ENCODE data around the gene DDIAS.
A peak's percentile ranks its signal among the peaks of the same experiment; 100 is the strongest.
"Not testable (repeated sequence)": the region's sequence is repeated elsewhere in the genome, so short reads cannot be mapped to it uniquely, and the experiment has no call there.

The DDIAS gene, protein sequence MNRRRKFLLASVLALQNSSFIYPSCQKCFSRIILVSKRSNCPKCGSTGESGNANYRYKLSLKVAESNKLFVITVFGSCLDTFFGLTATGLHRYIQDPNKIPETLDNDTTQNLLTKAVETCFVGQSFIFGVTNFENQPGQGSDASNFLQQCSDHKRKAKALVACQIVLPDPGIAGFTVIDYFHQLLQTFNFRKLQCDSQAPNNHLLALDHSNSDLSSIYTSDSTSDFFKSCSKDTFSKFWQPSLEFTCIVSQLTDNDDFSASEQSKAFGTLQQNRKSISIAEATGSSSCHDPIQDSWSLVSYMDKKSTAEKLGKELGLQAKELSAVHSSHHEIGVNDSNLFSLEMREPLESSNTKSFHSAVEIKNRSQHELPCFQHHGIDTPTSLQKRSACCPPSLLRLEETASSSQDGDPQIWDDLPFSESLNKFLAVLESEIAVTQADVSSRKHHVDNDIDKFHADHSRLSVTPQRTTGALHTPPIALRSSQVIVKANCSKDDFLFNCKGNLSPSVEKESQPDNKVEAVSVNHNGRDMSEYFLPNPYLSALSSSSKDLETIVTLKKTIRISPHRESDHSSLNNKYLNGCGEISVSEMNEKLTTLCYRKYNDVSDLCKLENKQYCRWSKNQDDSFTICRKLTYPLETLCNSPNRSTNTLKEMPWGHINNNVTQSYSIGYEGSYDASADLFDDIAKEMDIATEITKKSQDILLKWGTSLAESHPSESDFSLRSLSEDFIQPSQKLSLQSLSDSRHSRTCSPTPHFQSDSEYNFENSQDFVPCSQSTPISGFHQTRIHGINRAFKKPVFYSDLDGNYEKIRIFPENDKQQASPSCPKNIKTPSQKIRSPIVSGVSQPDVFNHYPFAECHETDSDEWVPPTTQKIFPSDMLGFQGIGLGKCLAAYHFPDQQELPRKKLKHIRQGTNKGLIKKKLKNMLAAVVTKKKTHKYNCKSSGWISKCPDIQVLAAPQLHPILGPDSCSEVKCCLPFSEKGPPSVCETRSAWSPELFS

DNA sequence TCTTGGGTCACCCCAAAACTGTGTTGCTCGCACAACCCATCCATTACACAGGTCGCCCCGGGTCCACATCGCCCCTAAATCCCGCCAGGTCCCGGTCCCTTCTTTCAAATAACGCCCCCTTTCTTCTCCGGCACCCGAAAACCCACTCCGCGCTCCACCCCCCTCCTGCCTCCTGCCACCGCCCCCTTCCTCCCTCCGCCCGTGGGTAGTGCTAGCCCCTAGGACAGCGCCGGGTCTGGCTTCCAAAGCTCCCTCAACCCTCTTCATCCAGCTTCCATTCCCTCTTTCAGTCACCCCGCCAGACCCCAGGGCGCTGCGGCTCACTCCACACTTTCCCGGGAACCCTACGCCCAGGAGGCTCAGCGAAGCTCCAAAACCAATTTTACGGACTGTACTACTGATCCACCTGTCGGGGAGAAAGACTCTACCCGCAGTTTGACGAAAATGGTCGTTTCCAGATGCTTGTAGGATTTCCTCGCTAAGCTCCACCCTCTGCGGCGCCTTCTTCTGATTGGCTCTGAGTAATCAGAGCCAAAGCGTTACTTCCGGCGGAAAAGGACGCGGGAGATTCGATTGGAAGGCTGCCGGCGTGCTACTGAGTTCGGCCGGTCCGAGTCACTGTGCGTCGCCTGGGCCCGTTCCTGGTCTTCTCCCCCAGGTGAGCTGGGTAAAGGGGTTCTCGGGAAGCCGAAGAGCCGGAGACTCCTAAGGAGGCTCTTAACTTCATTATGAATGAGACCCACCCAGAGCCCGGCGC is at the start of gene DDIAS:
TSS of gene DDIAS (plus strand) at position 572 of the 757 bp plus-strand sequence. CDS start 13,003 bp downstream, outside the sequence.
- no peaks in the 10 kb centered on the region for H3F3A ChIP-seq (ENCODE audit: insufficient read depth, low read length)
- H3K9me3 ChIP-seq (ENCODE audit: low read length), result no peaks in the 10 kb centered on the region
- peak within 1 kb of the TSS; percentile 94 for H3K4me3 ChIP-seq (ENCODE audit: low read depth, low read length, poor library complexity, severe bottlenecking)
- no peaks in the 10 kb centered on the region for H3K27me3 ChIP-seq (ENCODE audit: insufficient read depth, low read length)
- H3K9me2 ChIP-seq (ENCODE audit: low read depth, low read length), result no peaks in the 10 kb centered on the region
- H3K27ac ChIP-seq (ENCODE audit: low read depth, low read length, poor library complexity, severe bottlenecking), result peak within 1 kb of the TSS; percentile 48
- H3K79me2 ChIP-seq (ENCODE audit: insufficient read depth, low read length), result peaks cover 44% of the 10 kb centered on the region
- H3K9ac ChIP-seq (ENCODE audit: low read length), result peak within 1 kb of the TSS; percentile 88
- H3K4me1 ChIP-seq (ENCODE audit: insufficient read depth, low read length, severe bottlenecking), result peaks cover 48% of the 10 kb centered on the region
- H3K4me2 ChIP-seq (ENCODE audit: low read length), result peak within 1 kb of the TSS; percentile 97
- no peaks in the 10 kb centered on the region for H4K20me1 ChIP-seq (ENCODE audit: insufficient read depth, low read length)
- H3K36me3 ChIP-seq (ENCODE audit: insufficient read depth, low read length), result no peaks in the 10 kb centered on the region
- TF ChIP-seq, protein P1, sequence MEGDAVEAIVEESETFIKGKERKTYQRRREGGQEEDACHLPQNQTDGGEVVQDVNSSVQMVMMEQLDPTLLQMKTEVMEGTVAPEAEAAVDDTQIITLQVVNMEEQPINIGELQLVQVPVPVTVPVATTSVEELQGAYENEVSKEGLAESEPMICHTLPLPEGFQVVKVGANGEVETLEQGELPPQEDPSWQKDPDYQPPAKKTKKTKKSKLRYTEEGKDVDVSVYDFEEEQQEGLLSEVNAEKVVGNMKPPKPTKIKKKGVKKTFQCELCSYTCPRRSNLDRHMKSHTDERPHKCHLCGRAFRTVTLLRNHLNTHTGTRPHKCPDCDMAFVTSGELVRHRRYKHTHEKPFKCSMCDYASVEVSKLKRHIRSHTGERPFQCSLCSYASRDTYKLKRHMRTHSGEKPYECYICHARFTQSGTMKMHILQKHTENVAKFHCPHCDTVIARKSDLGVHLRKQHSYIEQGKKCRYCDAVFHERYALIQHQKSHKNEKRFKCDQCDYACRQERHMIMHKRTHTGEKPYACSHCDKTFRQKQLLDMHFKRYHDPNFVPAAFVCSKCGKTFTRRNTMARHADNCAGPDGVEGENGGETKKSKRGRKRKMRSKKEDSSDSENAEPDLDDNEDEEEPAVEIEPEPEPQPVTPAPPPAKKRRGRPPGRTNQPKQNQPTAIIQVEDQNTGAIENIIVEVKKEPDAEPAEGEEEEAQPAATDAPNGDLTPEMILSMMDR (IDR thresholded peaks at IDR 0.05; ENCODE audit: low read length), result no peak
- no peak for TF ChIP-seq EZH2 (IDR thresholded peaks at IDR 0.05; ENCODE audit: borderline replicate concordance, low read length)
- peak within 1 kb of the TSS; percentile 45 for H2AFZ ChIP-seq (ENCODE audit: low read length)

DNA sequence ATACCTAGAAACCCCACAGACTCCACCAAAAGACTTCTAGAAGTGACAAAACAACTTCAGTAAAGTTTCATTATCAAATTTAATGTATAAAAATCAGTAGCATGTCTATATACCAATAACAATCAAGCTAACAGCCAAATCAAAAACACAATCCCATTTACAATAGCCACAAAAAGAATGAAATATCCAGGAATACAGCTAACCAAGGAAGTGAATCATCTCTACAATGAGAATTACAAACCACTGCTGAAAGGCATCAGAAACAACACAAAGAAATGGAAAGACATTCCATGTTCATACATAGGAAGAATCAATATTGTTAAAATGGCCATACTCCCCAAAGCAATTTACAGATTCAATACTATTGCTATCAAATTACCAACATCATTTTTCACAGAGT is 47.3 kb upstream of the DDIAS start:
- Histone ChIP-seq H3K9me2 (ENCODE audit: low read depth, low read length) (no peaks in the 10 kb centered on the region), H3K36me3 (ENCODE audit: insufficient read depth, low read length) (no peaks in the 10 kb centered on the region), H3K4me2 (ENCODE audit: low read length) (no peak overlapping the region), H2AFZ (ENCODE audit: low read length) (no peak overlapping the region), H3K9ac (ENCODE audit: low read length) (no peak overlapping the region), H3K27ac (ENCODE audit: low read depth, low read length, poor library complexity, severe bottlenecking) (no peak overlapping the region), H4K20me1 (ENCODE audit: insufficient read depth, low read length) (no peaks in the 10 kb centered on the region), H3K4me3 (ENCODE audit: low read depth, low read length, poor library complexity, severe bottlenecking) (no peak overlapping the region), H3K27me3 (ENCODE audit: insufficient read depth, low read length) (no peaks in the 10 kb centered on the region), H3K4me1 (ENCODE audit: insufficient read depth, low read length, severe bottlenecking) (no peaks in the 10 kb centered on the region), H3K79me2 (ENCODE audit: insufficient read depth, low read length) (no peaks in the 10 kb centered on the region), H3F3A (ENCODE audit: insufficient read depth, low read length) (no peaks in the 10 kb centered on the region), H3K9me3 (ENCODE audit: low read length) (no peaks in the 10 kb centered on the region)
- TF ChIP-seq EZH2 (IDR thresholded peaks at IDR 0.05; ENCODE audit: borderline replicate concordance, low read length), result no peak
- TF ChIP-seq, protein P1 (IDR thresholded peaks at IDR 0.05; ENCODE audit: low read length), result no peak

DNA sequence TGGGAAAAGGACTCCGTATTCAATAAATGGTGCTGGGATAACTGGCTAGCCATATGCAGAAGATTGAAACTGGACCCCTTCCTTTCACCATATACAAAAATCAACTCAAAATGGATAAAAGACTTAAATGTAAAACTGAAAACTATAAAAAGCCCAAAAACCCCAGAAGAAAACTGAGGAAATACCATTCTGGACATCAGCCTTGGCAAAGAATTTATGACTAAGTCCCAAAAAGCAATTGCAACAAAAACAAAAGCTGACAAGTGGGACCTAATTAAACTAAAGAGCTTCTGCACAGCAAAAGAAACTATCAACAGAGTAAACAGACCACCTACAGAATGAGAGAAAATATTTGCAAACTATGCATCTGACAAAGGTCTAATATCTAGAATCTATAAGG is 46.6 kb upstream of the DDIAS start:
- H3K9me2 ChIP-seq (ENCODE audit: low read depth, low read length); H4K20me1 ChIP-seq (ENCODE audit: insufficient read depth, low read length); H3K27me3 ChIP-seq (ENCODE audit: insufficient read depth, low read length); H3K9me3 ChIP-seq (ENCODE audit: low read length); H3K79me2 ChIP-seq (ENCODE audit: insufficient read depth, low read length); H3K27ac ChIP-seq (ENCODE audit: low read depth, low read length, poor library complexity, severe bottlenecking); H3K9ac ChIP-seq (ENCODE audit: low read length); H3K4me1 ChIP-seq (ENCODE audit: insufficient read depth, low read length, severe bottlenecking); H3K36me3 ChIP-seq (ENCODE audit: insufficient read depth, low read length); H3K4me3 ChIP-seq (ENCODE audit: low read depth, low read length, poor library complexity, severe bottlenecking); H2AFZ ChIP-seq (ENCODE audit: low read length); H3K4me2 ChIP-seq (ENCODE audit: low read length); H3F3A ChIP-seq (ENCODE audit: insufficient read depth, low read length): not testable (repeated sequence)
